Measurements from ENCODE around the gene FBXL13.

FBXL13 gene

DNA sequence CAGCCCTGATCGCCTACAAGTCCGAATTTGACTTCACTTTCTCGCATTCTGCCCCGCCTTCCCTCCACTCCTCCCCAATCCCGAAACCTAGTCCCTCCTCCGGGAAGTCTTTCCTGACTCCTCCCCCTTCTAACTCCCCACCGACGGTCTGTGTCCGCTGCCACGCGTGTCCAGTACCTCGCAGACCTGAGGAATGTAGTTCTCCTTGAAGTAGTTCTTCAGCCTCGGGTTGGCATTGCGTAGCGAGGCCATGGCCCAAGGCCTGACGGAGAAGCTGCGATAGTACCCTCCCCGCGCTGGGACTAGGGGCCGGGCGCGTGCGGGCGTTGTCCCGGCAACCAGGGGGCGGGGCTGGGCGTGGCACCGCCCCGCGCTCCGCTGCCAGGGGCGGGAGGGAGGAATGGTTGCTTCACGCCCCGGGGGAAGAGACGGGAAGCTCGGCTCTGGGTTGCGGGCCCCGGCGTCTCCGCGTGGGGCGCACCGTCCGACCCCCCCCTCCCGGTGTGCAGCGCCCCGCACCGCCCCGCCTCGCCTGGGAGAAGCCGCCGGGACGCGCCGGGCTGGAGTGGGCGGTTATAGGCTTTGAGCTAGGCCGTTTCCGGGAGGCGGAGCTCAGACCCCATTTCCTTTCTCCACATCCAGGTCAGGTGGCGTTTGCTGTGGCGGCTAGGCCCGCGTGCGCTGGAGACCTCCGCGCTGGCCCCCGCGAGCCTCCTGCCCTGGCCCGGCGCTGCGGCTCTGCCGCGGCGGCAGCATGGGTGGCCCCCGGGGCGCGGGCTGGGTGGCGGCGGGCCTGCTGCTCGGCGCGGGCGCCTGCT lies at the start of gene FBXL13, which contains the start of gene ARMC10:
Gene FBXL13 (minus strand): TSS at position 278 of the 818 bp plus-strand sequence.
Gene ARMC10 (plus strand): TSS at position 622 of the 818 bp plus-strand sequence. CDS start 133 bp downstream, at position 755.
- TF ChIP-seq, protein P1, sequence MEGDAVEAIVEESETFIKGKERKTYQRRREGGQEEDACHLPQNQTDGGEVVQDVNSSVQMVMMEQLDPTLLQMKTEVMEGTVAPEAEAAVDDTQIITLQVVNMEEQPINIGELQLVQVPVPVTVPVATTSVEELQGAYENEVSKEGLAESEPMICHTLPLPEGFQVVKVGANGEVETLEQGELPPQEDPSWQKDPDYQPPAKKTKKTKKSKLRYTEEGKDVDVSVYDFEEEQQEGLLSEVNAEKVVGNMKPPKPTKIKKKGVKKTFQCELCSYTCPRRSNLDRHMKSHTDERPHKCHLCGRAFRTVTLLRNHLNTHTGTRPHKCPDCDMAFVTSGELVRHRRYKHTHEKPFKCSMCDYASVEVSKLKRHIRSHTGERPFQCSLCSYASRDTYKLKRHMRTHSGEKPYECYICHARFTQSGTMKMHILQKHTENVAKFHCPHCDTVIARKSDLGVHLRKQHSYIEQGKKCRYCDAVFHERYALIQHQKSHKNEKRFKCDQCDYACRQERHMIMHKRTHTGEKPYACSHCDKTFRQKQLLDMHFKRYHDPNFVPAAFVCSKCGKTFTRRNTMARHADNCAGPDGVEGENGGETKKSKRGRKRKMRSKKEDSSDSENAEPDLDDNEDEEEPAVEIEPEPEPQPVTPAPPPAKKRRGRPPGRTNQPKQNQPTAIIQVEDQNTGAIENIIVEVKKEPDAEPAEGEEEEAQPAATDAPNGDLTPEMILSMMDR (IDR thresholded peaks at IDR 0.05; ENCODE audit: low read depth, low read length, missing control alignments) = peak; percentile 9
- peak; percentile 73 for DNase-seq (ENCODE audit: low read depth)
- in situ Hi-C loops (cut with HindIII; ENCODE audit: low sequenced_read_pairs) = no loop called here
- peak within 1 kb of the TSS; percentile 86 for H3K4me3 ChIP-seq (ENCODE audit: low read depth, low read length)

DNA sequence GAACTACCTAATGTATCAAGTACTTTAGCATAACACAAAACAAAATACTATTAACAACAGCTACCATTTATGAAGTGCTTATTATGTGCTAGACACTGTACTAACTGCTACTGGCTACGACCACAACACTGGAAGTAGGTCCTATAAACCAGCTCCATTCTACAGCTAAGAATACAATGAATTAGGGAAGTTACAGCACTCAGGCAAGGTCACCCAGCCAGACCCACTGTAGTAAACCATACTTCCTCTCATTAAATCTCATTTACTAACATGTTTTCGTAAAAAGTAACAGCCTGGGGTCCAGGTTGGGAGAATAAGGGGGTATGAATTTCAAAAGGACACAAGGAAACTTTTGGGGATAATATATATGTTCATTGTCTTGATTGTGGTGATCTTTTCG lies 48.9 kb upstream of the FBXL13 start:
- TF ChIP-seq, protein P1 (IDR thresholded peaks at IDR 0.05; ENCODE audit: low read depth, low read length, missing control alignments) = no peak
- H3K4me3 ChIP-seq (ENCODE audit: low read depth, low read length) = no peak overlapping the region
- no peak for DNase-seq (ENCODE audit: low read depth)
- in situ Hi-C loops (cut with HindIII; ENCODE audit: low sequenced_read_pairs) = no loop called here

DNA sequence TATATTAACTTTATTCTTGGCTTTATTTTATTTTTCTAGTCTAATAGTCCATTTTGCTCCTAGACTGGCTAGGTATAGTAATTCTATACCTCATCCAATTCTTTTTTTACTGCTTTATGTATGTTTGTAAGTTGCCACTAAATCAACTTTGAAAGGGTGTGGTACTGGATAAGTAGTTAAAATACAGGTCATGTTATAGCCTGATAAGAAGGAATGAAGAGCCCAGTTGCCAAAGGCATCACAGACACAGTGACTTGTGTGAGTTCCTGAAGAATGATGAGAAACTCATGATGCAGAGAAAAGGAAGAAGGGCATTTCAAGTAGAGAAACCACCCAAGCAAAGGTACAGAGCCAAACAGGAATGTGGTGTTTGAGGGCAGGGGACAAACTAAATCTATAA lies 47.0 kb upstream of the FBXL13 start:
- H3K4me3 ChIP-seq (ENCODE audit: low read depth, low read length) = no peak overlapping the region
- TF ChIP-seq, protein P1 (IDR thresholded peaks at IDR 0.05; ENCODE audit: low read depth, low read length, missing control alignments) = no peak
- DNase-seq (ENCODE audit: low read depth) = no peak
- in situ Hi-C loops (cut with HindIII; ENCODE audit: low sequenced_read_pairs) = no loop called here

DNA sequence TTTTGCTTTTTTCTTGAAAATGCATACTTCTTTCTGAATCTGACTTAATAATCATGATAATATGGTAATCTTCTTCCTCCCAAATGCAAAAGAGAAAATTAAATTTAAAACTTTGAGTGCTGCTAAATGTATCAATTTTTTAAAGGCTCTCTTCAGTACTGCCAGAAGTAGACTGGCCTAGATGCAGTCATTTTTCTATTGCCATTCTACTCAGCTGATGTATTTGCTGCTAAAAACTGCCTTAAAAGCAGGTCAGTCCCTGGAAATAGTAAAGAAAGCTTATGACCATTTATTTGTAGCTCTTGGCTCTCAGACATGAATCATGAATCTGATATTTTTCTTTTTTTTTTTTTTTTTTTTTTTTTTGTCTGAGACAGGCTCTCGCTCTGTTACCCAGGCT lies 45.8 kb upstream of the FBXL13 start:
- DNase-seq (ENCODE audit: low read depth) = no peak
- TF ChIP-seq, protein P1 (IDR thresholded peaks at IDR 0.05; ENCODE audit: low read depth, low read length, missing control alignments) = no peak
- H3K4me3 ChIP-seq (ENCODE audit: low read depth, low read length) = no peak overlapping the region
- in situ Hi-C loops (cut with HindIII; ENCODE audit: low sequenced_read_pairs) = no loop called here

DNA sequence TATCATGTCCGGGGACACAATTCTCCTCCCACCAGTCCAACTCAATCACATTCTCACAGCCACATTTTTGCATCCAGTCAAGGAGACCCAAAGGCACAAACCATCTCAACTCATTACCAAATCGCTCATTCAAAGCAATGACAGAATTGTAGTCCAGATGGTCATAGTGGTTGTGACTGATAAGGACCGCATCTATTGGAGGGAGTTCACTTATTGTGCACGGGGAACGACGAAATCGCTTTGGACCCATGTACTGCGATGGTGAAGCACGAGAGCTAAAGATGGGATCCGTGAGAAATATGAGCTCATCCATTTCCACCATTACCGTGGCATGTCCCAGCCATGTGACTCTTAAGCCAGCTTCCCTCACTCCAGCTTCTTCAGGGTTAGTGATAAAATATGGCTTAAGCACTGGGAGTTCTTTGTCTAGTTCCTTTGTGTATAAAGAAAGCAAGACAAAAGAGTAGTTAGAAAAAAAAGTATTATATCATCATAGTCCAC lies 45.2 kb upstream of the FBXL13 start:
- TF ChIP-seq, protein P1 (IDR thresholded peaks at IDR 0.05; ENCODE audit: low read depth, low read length, missing control alignments) = no peak
- no peak overlapping the region for H3K4me3 ChIP-seq (ENCODE audit: low read depth, low read length)
- no peak for DNase-seq (ENCODE audit: low read depth)
- in situ Hi-C loops (cut with HindIII; ENCODE audit: low sequenced_read_pairs) = no loop called here

DNA sequence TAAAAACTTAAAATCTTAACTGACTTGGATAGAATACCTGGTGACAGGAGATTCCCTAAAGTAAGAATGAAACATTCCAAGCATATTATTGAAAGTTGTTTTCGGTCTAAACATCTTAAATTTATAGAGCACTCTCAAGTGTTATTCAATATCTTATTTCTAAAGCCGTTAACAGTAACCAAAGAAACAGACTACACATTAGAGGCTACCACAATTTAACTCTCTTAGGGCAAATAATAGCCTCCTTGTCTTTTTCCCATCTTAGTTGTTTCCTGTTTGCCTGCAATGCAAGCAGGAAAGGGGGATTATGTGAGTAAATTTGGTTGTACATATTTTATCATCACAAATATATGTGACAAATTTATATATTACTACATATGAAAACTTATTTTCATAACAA lies 42.9 kb upstream of the FBXL13 start:
- no peak for DNase-seq (ENCODE audit: low read depth)
- H3K4me3 ChIP-seq (ENCODE audit: low read depth, low read length) = no peak overlapping the region
- TF ChIP-seq, protein P1 (IDR thresholded peaks at IDR 0.05; ENCODE audit: low read depth, low read length, missing control alignments) = no peak
- in situ Hi-C loops (cut with HindIII; ENCODE audit: low sequenced_read_pairs) = no loop called here
